ENCODE data around the gene TBC1D28.
"Not testable (repeated sequence)": the region's sequence is repeated elsewhere in the genome, so short reads cannot be mapped to it uniquely, and the experiment has no call there.

GRCh38 chr17:18672395-18673227, 28.4 kb upstream of the TBC1D28 start:
- TF ChIP-seq POLR2A, CTCF (IDR thresholded peaks at IDR 0.05): not testable (repeated sequence)
